ENCODE data around the gene TBX4.
"Not testable (repeated sequence)": the region's sequence is repeated elsewhere in the genome, so short reads cannot be mapped to it uniquely, and the experiment has no call there.

TBX4 gene

GRCh38 chr17:61486135-61487120, 34.2 kb downstream of the TBX4 start:
- DNase-seq = no peak

- no peak for DNase-seq
Observed at GRCh38 chr17:61487161-61487988, 35.2 kb downstream of the TBX4 start.

- no peak for DNase-seq
Observed at GRCh38 chr17:61487989-61488595, 35.9 kb downstream of the TBX4 start.

- no peak for DNase-seq
Observed at GRCh38 chr17:61488878-61489718, 36.9 kb downstream of the TBX4 start.

- no peak for DNase-seq
Observed at GRCh38 chr17:61489719-61490490, 37.7 kb downstream of the TBX4 start.

GRCh38 chr17:61490540-61490975, 38.3 kb downstream of the TBX4 start:
- no peak for DNase-seq

- no peak for DNase-seq
Observed at GRCh38 chr17:61491981-61492380, 39.8 kb downstream of the TBX4 start.

GRCh38 chr17:61492759-61493526, 40.7 kb downstream of the TBX4 start:
- no peak for DNase-seq

GRCh38 chr17:61493830-61494324, 41.7 kb downstream of the TBX4 start:
- not testable (repeated sequence) for DNase-seq

- DNase-seq = no peak
Observed at GRCh38 chr17:61494325-61495160, 42.3 kb downstream of the TBX4 start.

- DNase-seq = no peak
Observed at GRCh38 chr17:61495161-61495857, 43.1 kb downstream of the TBX4 start.

- DNase-seq = no peak
Observed at GRCh38 chr17:61496174-61496956, 44.1 kb downstream of the TBX4 start.

- DNase-seq = no peak
Observed at GRCh38 chr17:61496957-61497653, 44.9 kb downstream of the TBX4 start.

GRCh38 chr17:61498042-61498994, 46.1 kb downstream of the TBX4 start:
- DNase-seq = no peak

- no peak for DNase-seq
Observed at GRCh38 chr17:61499632-61500031, 47.4 kb downstream of the TBX4 start.

GRCh38 chr17:61500287-61500686, 48.1 kb downstream of the TBX4 start:
- DNase-seq = no peak
